ENCODE data around the gene MBP. TPM values are rescaled to one million over a fixed set of nuclear protein-coding genes. Genes with fewer than 3 reads are reported as not detected.

MBP gene
- total and polyA plus RNA-seq, 10 of the 15 experiments (the other 5 are each of a cell fraction or from before 2014, with no cell fraction given) = 12.2 to 67.8 (median 42.1) TPM

DNA sequence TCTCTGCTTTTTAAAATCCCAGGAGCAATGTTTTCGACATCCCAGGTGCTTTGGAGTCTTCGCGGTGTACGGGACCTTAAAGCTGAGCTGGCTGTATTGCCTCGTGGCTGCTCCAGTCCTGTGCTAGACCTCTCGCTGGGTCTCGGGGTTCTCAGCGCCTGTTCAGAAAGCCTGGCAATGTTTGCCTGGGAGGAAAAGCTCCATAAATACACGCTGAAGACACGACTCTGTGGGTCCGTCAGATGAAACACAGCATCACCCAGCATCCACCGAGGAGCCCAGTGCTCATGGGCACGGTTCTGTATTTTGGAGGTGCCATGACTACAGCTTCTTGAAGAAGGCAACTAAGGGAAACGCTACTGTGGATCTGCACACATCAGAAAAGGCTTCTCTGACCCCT, 21.6 kb downstream of the MBP start:
- intact Hi-C loops (cut with micrococcal nuclease; ENCODE audit: unreplicated experiment) = no loop called here
- Histone ChIP-seq H3K4me2 (ENCODE audit: control insufficient read depth, insufficient read depth) (no peak overlapping the region), H3K9ac (ENCODE audit: control insufficient read depth, insufficient read depth, low read length) (no peak overlapping the region), H3K36me3 (ENCODE audit: control insufficient read depth in 2 of 2, insufficient read depth in 2 of 2, low read length in 1 of 2) (peaks cover 0 to 9% of the 10 kb centered on the region in 2 experiments; a peak in 3 of 4 replicates), H3K79me2 (ENCODE audit: control insufficient read depth, insufficient read depth, low read length) (peaks cover 47% of the 10 kb centered on the region), H4K20me1 (ENCODE audit: control insufficient read depth, insufficient read depth) (peaks cover 2% of the 10 kb centered on the region; the same call in 1 of the 2 replicates), H3K4me3 (no peak overlapping the region), H3K9me3 (replicated peaks; ENCODE audit: control insufficient read depth, insufficient read depth, low read length) (no peaks in the 10 kb centered on the region; the same call in 1 of the 3 replicates), H2AFZ (ENCODE audit: control insufficient read depth, low read depth, low read length) (no peak overlapping the region), H3K27ac (ENCODE audit: control insufficient read depth, insufficient read depth) (no peak overlapping the region), H3K4me1 (ENCODE audit: control insufficient read depth, insufficient read depth, low read length) (peaks cover 34% of the 10 kb centered on the region), H3K27me3 (replicated peaks in 1 of 2; ENCODE audit: control insufficient read depth in 2 of 2, insufficient read depth in 2 of 2, low read length in 1 of 2) (no peaks in the 10 kb centered on the region)
- 98% methylated on average over 14 of the region's 14 CpGs for WGBS (ENCODE audit: insufficient coverage, insufficient replicate concordance, low lambda C conversion rate, missing lambda C conversion rate)
- POLR2A ChIA-PET = interaction anchor here (0.5 to 1.7 kb wide), 3 partner anchors 8 to 17 kb away, joined by 3 read pairs; no protein-coding TSS in a partner anchor
- FAIRE-seq (no peak), DNase-seq (ENCODE audit: low read depth, low spot score) (no peak), ATAC-seq (no peak)
- no TSS peak for BruUV-seq (replicated peaks)
- in situ Hi-C loops (cut with MboI) = loop anchor here (25.0 kb wide), 1 partner anchor 1899 kb away; the partner anchor contains the start of genes PTGR3 and TSHZ1
- CTCF ChIA-PET = no interaction called here
- RAD21 ChIA-PET (ENCODE audit: unreplicated experiment) = no interaction called here
- SMC1A ChIA-PET (ENCODE audit: uncharacterized antibody, unreplicated experiment) = interaction anchor here (1.6 kb wide), 1 partner anchor 11 kb away, joined by 3 read pairs; no protein-coding TSS in a partner anchor
- TF ChIP-seq POLR2A (IDR thresholded peaks at IDR 0.05; ENCODE audit: low read depth, low read length) (0 out of 2 replicates have a peak, but pooled peaks have one; percentile 17), HCFC1 (IDR thresholded peaks at IDR 0.05; ENCODE audit: low read length) (no peak)

DNA sequence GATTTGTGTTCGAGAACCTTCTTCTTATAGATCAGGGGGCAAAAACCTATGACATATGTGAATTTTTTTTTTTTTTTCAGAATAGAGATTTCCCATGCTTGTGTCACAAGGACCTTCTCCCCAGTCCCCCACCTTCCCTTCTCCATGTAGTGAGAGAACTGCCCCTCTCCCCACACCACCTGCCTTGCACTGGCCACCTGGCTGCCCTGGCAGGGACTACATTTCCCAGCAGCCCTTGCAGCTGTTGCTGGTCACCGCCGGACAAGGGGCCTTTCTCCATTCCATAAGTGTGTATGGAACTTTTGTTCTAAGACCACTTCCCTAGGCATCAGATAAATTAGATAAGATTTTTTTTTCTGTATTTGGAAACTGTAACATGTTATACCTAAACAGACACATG, 22.2 kb downstream of the MBP start:
- no peak for TF ChIP-seq ZSCAN29 (IDR thresholded peaks at IDR 0.05)
- peak; percentile 37 for TF ChIP-seq HCFC1 (IDR thresholded peaks at IDR 0.05; ENCODE audit: low read length)
- TF ChIP-seq SIX5 (IDR thresholded peaks at IDR 0.05; ENCODE audit: low read depth, low read length, severe bottlenecking) = peak; percentile 54
- TF ChIP-seq CEBPB (IDR thresholded peaks at IDR 0.05; ENCODE audit: borderline replicate concordance in 1 of 2, low read depth in 2 of 2, low read length in 2 of 2) = no peak
- no peak for TF ChIP-seq RFX5 (IDR thresholded peaks at IDR 0.05; ENCODE audit: low read depth, low read length)
- TF ChIP-seq ATF2 (IDR thresholded peaks at IDR 0.05; ENCODE audit: low read length) = no peak
- peaks cover 51% of the 10 kb centered on the region for H3K79me2 ChIP-seq (ENCODE audit: control insufficient read depth, insufficient read depth, low read length)
- ChIA-PET CTCF (no interaction called here), SMC1A (ENCODE audit: uncharacterized antibody, unreplicated experiment) (interaction anchor here (1.6 kb wide), 1 partner anchor 10 kb away, joined by 3 read pairs; no protein-coding TSS in a partner anchor), POLR2A (interaction anchor here (0.5 to 1.7 kb wide), 4 partner anchors 8 to 17 kb away, joined by 3 read pairs; no protein-coding TSS in a partner anchor), RAD21 (ENCODE audit: unreplicated experiment) (no interaction called here)
- no peak overlapping the region for H3K27ac ChIP-seq (ENCODE audit: control insufficient read depth, insufficient read depth)
- H3K4me2 ChIP-seq (ENCODE audit: control insufficient read depth, insufficient read depth) = no peak overlapping the region
- in situ Hi-C loops (cut with MboI) (loop anchor here (25.0 kb wide), 1 partner anchor 1898 kb away; the partner anchor contains the start of genes PTGR3 and TSHZ1), intact Hi-C loops (cut with micrococcal nuclease; ENCODE audit: unreplicated experiment) (no loop called here)
- no peak overlapping the region for H3K4me3 ChIP-seq
- no peak for DNase-seq (ENCODE audit: low read depth, low spot score)
- FAIRE-seq = no peak
- H3K36me3 ChIP-seq (ENCODE audit: control insufficient read depth in 2 of 2, insufficient read depth in 2 of 2, low read length in 1 of 2) = peaks cover 0 to 6% of the 10 kb centered on the region in 2 experiments; a peak in 3 of 4 replicates
- no peaks in the 10 kb centered on the region; the same call in 1 of the 3 replicates for H3K9me3 ChIP-seq (replicated peaks; ENCODE audit: control insufficient read depth, insufficient read depth, low read length)
- H3K9ac ChIP-seq (ENCODE audit: control insufficient read depth, insufficient read depth, low read length) = no peak overlapping the region
- peaks cover 2% of the 10 kb centered on the region; the same call in 1 of the 2 replicates for H4K20me1 ChIP-seq (ENCODE audit: control insufficient read depth, insufficient read depth)
- H2AFZ ChIP-seq (ENCODE audit: control insufficient read depth, low read depth, low read length) = no peak overlapping the region
- peaks cover 39% of the 10 kb centered on the region for H3K4me1 ChIP-seq (ENCODE audit: control insufficient read depth, insufficient read depth, low read length)
- H3K27me3 ChIP-seq (replicated peaks in 1 of 2; ENCODE audit: control insufficient read depth in 2 of 2, insufficient read depth in 2 of 2, low read length in 1 of 2) = no peaks in the 10 kb centered on the region
- BruUV-seq (replicated peaks) = no TSS peak
- 94% methylated on average over 3 of the region's 3 CpGs for WGBS (ENCODE audit: insufficient coverage, insufficient replicate concordance, low lambda C conversion rate, missing lambda C conversion rate)
- no peak for ATAC-seq

Data from GM12878 (cell line).